Panc1 (cell line): ENCODE data around the gene TWIST2.

Experiments
- CTCF ChIP-seq: fragments of 450-650 bp; IDR thresholded peaks from 2 replicates; pipeline ENCODE4 v1.5.1; 2017; ENCODE audit warnings: mild to moderate bottlenecking
- POLR2AphosphoS5 ChIP-seq: IDR thresholded peaks from 2 replicates; pipeline ENCODE4 v1.6.1; 2012; ENCODE audit warnings: mild to moderate bottlenecking, low read depth, low read length, moderate library complexity
- REST ChIP-seq, 2 experiments: IDR thresholded peaks; 2 replicates each; pipeline ENCODE4 v1.6.1; 2011 to 2012; ENCODE audit warnings: low read depth in 2 of 2, control low read depth in 1 of 2, low read length in 1 of 2, mild to moderate bottlenecking in 1 of 2, moderate library complexity in 1 of 2; ENCODE audit not compliant: insufficient read depth in 1 of 2
- SIN3A ChIP-seq: IDR thresholded peaks from 2 replicates; pipeline ENCODE4 v1.6.1; 2012; ENCODE audit warnings: low read depth, mild to moderate bottlenecking, low read length, moderate library complexity, borderline replicate concordance; ENCODE audit not compliant: insufficient read depth
- TCF7L2 ChIP-seq: IDR thresholded peaks from 2 replicates; pipeline ENCODE4 v1.6.1; 2011; ENCODE audit warnings: mild to moderate bottlenecking, low read depth, low read length, inconsistent platforms

GRCh38 chr2:238853218-238853617 lies 5.3 kb downstream of the TWIST2 start:
- TF ChIP-seq POLR2AphosphoS5 (no peak), TCF7L2 (no peak), CTCF (no peak), REST (IDR thresholded peaks at IDR 0.05; ENCODE audit: insufficient read depth in 1 of 2, low read depth in 2 of 2, low read length in 1 of 2) (no peak), SIN3A (no peak)
